Mesenchymal stem cell (in vitro differentiated cells and primary cell): ENCODE data around the gene MREG.

Experiments
- DNase-seq: peaks from one replicate; pipeline ENCODE4 v3.0.0-alpha.2; 2013
- H2AFZ ChIP-seq: one replicate; pipeline ENCODE4 v1.6.1; 2013; ENCODE audit warnings: low read depth, mild to moderate bottlenecking, control low read depth, inconsistent platforms, low read length, moderate library complexity
- H2AK5ac ChIP-seq: 2 replicates; pipeline ENCODE4 v1.6.1; 2013; ENCODE audit warnings: low read length, moderate library complexity, mild to moderate bottlenecking, inconsistent platforms; ENCODE audit not compliant: severe bottlenecking
- H2BK120ac ChIP-seq: one replicate; pipeline ENCODE4 v1.6.1; 2013; ENCODE audit warnings: low read depth, mild to moderate bottlenecking, inconsistent platforms, low read length, moderate library complexity
- H2BK12ac ChIP-seq, 2 experiments: one replicate each; pipeline ENCODE4 v1.6.1; 2013; ENCODE audit warnings: inconsistent platforms in 2 of 2, low read length in 2 of 2, mild to moderate bottlenecking in 2 of 2, moderate library complexity in 2 of 2, control low read depth in 1 of 2
- H2BK15ac ChIP-seq: one replicate; pipeline ENCODE4 v1.6.1; 2013; ENCODE audit warnings: mild to moderate bottlenecking, low read depth, inconsistent platforms; ENCODE audit not compliant: poor library complexity, severe bottlenecking
- H2BK5ac ChIP-seq: 2 replicates; pipeline ENCODE4 v1.6.1; 2013; ENCODE audit warnings: low read depth, mild to moderate bottlenecking, low read length, control low read depth, inconsistent platforms; ENCODE audit not compliant: poor library complexity, severe bottlenecking
- H3K14ac ChIP-seq, 2 experiments: one replicate each; pipeline ENCODE4 v1.6.1; 2013; ENCODE audit warnings: inconsistent platforms in 2 of 2, low read length in 2 of 2, control low read depth in 1 of 2, mild to moderate bottlenecking in 1 of 2, moderate library complexity in 1 of 2
- H3K18ac ChIP-seq, 2 experiments: one replicate each; pipeline ENCODE4 v1.6.1; 2013; ENCODE audit warnings: inconsistent platforms in 2 of 2, low read length in 2 of 2, control low read depth in 1 of 2, low read depth in 1 of 2, mild to moderate bottlenecking in 1 of 2
- H3K23ac ChIP-seq, 2 experiments: one replicate each; pipeline ENCODE4 v1.6.1; 2013; ENCODE audit warnings: inconsistent platforms in 2 of 2, low read length in 2 of 2, mild to moderate bottlenecking in 2 of 2, moderate library complexity in 2 of 2, control low read depth in 1 of 2
- H3K27ac ChIP-seq: 2 replicates; pipeline ENCODE4 v1.5.1; 2013; ENCODE audit warnings: mild to moderate bottlenecking, moderate library complexity, low read length, control low read depth, inconsistent platforms; ENCODE audit not compliant: poor library complexity, severe bottlenecking
- H3K27me3 ChIP-seq, 2 experiments: 2 replicates each; pipeline versions ENCODE4 v1.6.1 to v1.7.0; 2013; ENCODE audit warnings: low read length in 2 of 2, mild to moderate bottlenecking in 2 of 2, moderate library complexity in 2 of 2, control low read depth in 1 of 2, inconsistent platforms in 1 of 2; ENCODE audit not compliant: control insufficient read depth in 1 of 2, insufficient read depth in 1 of 2
- H3K36me3 ChIP-seq, 2 experiments: 2 replicates each; pipeline versions ENCODE4 v1.6.1 to v1.7.0; 2013; ENCODE audit warnings: low read length in 2 of 2, control low read depth in 1 of 2, inconsistent platforms in 1 of 2, low read depth in 1 of 2, mild to moderate bottlenecking in 1 of 2; ENCODE audit not compliant: insufficient read depth in 2 of 2, control insufficient read depth in 1 of 2
- H3K4ac ChIP-seq, 2 experiments: one replicate each; pipeline ENCODE4 v1.6.1; 2013; ENCODE audit warnings: inconsistent platforms in 2 of 2, low read length in 2 of 2, mild to moderate bottlenecking in 2 of 2, moderate library complexity in 2 of 2, control low read depth in 1 of 2, low read depth in 1 of 2
- H3K4me1 ChIP-seq: 2 replicates; pipeline ENCODE4 v1.6.1; 2013; ENCODE audit warnings: low read depth, low read length, control low read depth; ENCODE audit not compliant: control insufficient read depth, insufficient read depth
- H3K4me2 ChIP-seq: 2 replicates; pipeline ENCODE4 v1.6.1; 2013; ENCODE audit warnings: low read length, mild to moderate bottlenecking, inconsistent platforms; ENCODE audit not compliant: poor library complexity, severe bottlenecking
- H3K4me3 ChIP-seq, 2 experiments: 2 replicates each; pipeline versions ENCODE4 v1.5.1 to v1.7.0; 2013; ENCODE audit warnings: low read length in 2 of 2, mild to moderate bottlenecking in 2 of 2, control low read depth in 1 of 2, low read depth in 1 of 2; ENCODE audit not compliant: insufficient read depth in 1 of 2
- H3K79me1 ChIP-seq: replicated peaks from 2 replicates; pipeline ENCODE4 v1.6.1; 2013; ENCODE audit warnings: mild to moderate bottlenecking, control low read depth, low read length, inconsistent platforms; ENCODE audit not compliant: poor library complexity, severe bottlenecking
- H3K9ac ChIP-seq: 2 replicates; pipeline ENCODE4 v1.7.0; 2013; ENCODE audit warnings: mild to moderate bottlenecking, low read length, moderate library complexity
- H3K9me3 ChIP-seq: 2 replicates; pipeline ENCODE4 v1.7.0; 2013; ENCODE audit warnings: mild to moderate bottlenecking, low read length; ENCODE audit not compliant: control insufficient read depth
- H4K8ac ChIP-seq: one replicate; pipeline ENCODE4 v1.6.1; 2013; ENCODE audit warnings: inconsistent platforms, mild to moderate bottlenecking, low read length, moderate library complexity
- H4K91ac ChIP-seq: one replicate; pipeline ENCODE4 v1.6.1; 2013; ENCODE audit warnings: mild to moderate bottlenecking, low read length, inconsistent platforms
- WGBS: methylation state at CpG from one replicate; pipeline ENCODE4 v1.1.7; 2013; ENCODE audit warnings: mixed read lengths; 5-methylcytosine and 5-hydroxymethylcytosine counted together

Gene MREG

DNA sequence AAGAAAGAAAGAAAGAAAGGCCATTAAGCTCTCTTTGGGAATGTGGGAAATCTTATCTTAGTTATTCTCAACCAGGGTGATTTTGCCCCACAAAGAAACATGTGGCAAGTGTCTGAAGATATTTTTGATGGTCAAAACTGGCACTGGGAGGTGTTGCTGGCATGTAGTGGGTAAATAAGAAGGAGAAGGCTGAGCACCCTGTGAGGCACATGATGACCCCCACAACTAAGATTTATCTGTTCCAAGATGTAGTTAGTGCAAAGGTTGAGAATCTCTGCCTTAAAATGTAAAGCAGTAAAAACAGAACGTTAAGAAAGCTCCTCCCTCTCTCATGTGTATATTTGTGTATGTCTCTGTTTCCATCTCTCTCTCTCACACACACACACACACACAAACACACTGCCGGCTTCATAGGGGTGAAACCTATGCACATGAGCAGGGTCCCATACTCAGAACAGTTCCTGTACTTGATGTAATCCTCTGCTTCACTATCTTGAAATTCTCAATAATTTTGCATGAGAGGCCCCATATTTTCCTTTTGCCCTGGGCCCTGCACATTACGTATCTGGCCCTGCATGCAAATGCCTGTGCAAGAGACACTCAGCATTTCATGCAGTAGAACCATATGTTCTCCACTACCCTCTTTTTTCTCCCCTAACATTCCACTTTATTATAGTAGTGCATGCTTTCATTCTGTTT is 94.3 kb downstream of the MREG start:
- WGBS = 37% methylated on average over 3 of the region's 3 CpGs
- H2AFZ ChIP-seq = no peak overlapping the region

DNA sequence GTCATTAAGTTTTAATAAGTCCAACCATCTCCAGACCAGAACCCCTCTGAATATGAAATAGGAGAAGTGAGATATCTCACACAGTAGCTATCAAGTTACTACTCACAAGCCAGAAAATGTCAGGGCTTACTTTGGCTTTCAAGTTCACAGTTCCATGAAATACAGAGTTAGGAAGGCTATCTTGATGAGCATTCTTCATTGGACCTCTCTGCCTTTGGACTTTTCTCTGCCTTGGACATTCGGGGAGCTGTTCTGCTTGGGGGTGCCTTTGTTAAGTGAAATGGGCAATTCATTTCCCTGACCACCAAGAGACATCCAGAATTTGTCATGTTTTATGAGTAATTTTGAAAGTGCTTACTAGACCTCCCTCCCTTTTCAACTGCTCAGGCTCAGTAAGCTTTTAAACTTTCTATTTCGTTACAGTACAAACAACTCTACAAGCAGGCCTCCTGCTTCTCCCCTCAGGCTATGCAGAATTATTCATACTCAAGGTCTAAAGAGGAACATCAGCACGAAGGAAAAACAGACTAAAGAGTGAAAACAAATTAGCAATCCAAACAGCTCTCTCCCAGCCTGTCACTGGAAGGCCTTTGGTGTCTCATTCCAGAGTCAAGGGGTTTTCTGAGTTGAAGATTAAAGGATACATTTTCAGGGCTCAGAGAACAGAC is 95.3 kb downstream of the MREG start:
- Histone ChIP-seq H3K4me1 (peaks cover 5% of the 10 kb centered on the region), H3K9ac (peak overlapping the region; percentile 68), H4K8ac (no peak overlapping the region), H3K4me3 (no peak overlapping the region), H3K27me3 (no peaks in the 10 kb centered on the region), H2AK5ac (no peak overlapping the region), H2BK120ac (no peak overlapping the region), H3K14ac (no peak overlapping the region), H3K27ac (peak overlapping the region; percentile 69), H3K36me3 (no peaks in the 10 kb centered on the region), H3K4me2 (no peak overlapping the region), H3K4ac (peak overlapping the region in 1 of 2 experiments; percentile 67), H3K79me1 (no peaks in the 10 kb centered on the region), H4K91ac (no peak overlapping the region), H2BK15ac (no peak overlapping the region), H2BK5ac (no peak overlapping the region), H3K23ac (no peak overlapping the region), H2AFZ (no peak overlapping the region), H2BK12ac (peak overlapping the region in 1 of 2 experiments; percentile 21), H3K9me3 (no peaks in the 10 kb centered on the region), H3K18ac (peak overlapping the region; percentile 2 to 25)
- WGBS = 32% methylated on average over 3 of the region's 3 CpGs
- peak; percentile 74 for DNase-seq

More for the DNA sequence above, 94.3 kb downstream of the MREG start:
- H2BK120ac ChIP-seq = peak overlapping the region; percentile 27
- H3K23ac ChIP-seq = peak overlapping the region in 1 of 2 experiments; percentile 23
- H3K4me2 ChIP-seq = no peak overlapping the region
- no peak overlapping the region for H3K14ac ChIP-seq
- no peak overlapping the region for H3K4me3 ChIP-seq
- H3K18ac ChIP-seq = peak overlapping the region in 1 of 2 experiments; percentile 6
- H3K36me3 ChIP-seq = no peaks in the 10 kb centered on the region
- peak overlapping the region in 1 of 2 experiments; percentile 19 for H2BK12ac ChIP-seq
- peak overlapping the region; percentile 71 for H2AK5ac ChIP-seq
- no peak overlapping the region for H2BK5ac ChIP-seq
- peak; percentile 29 for DNase-seq
- H3K4me1 ChIP-seq = peaks cover 5% of the 10 kb centered on the region
- no peaks in the 10 kb centered on the region for H3K9me3 ChIP-seq
- H4K8ac ChIP-seq = no peak overlapping the region
- peak overlapping the region; percentile 13 for H3K27ac ChIP-seq
- H2BK15ac ChIP-seq = no peak overlapping the region
- H4K91ac ChIP-seq = no peak overlapping the region
- no peaks in the 10 kb centered on the region for H3K27me3 ChIP-seq
- peak overlapping the region in 1 of 2 experiments; percentile 24 for H3K4ac ChIP-seq
- H3K79me1 ChIP-seq = no peaks in the 10 kb centered on the region
- H3K9ac ChIP-seq = peak overlapping the region; percentile 68

GRCh38 chr2:215915441-215915840 is 97.9 kb downstream of the MREG start:
- WGBS = 95% methylated on average over 4 of the region's 5 CpGs
- Histone ChIP-seq H2BK5ac (no peak overlapping the region), H3K79me1 (no peaks in the 10 kb centered on the region), H4K91ac (no peak overlapping the region), H3K4me2 (no peak overlapping the region), H3K18ac (no peak overlapping the region), H3K4ac (no peak overlapping the region), H3K27me3 (no peaks in the 10 kb centered on the region), H3K9me3 (no peaks in the 10 kb centered on the region), H3K14ac (no peak overlapping the region), H2AFZ (no peak overlapping the region), H3K23ac (no peak overlapping the region), H3K36me3 (no peaks in the 10 kb centered on the region), H3K4me1 (peaks cover 3% of the 10 kb centered on the region), H2BK15ac (no peak overlapping the region), H2AK5ac (no peak overlapping the region), H3K4me3 (no peak overlapping the region), H4K8ac (no peak overlapping the region), H3K9ac (no peak overlapping the region), H3K27ac (no peak overlapping the region), H2BK12ac (no peak overlapping the region), H2BK120ac (no peak overlapping the region)
- DNase-seq = no peak

- peaks cover 3% of the 10 kb centered on the region for H3K4me1 ChIP-seq
- WGBS = 100% methylated on average over 2 of the region's 4 CpGs
- no peaks in the 10 kb centered on the region for H3K9me3 ChIP-seq
- H3K4me2 ChIP-seq = no peak overlapping the region
- DNase-seq = no peak
- H2BK15ac ChIP-seq = no peak overlapping the region
- no peak overlapping the region for H3K18ac ChIP-seq
- H4K91ac ChIP-seq = no peak overlapping the region
- H3K9ac ChIP-seq = no peak overlapping the region
- H3K27ac ChIP-seq = no peak overlapping the region
- no peak overlapping the region for H3K4me3 ChIP-seq
- H3K14ac ChIP-seq = no peak overlapping the region
- no peak overlapping the region for H3K23ac ChIP-seq
- no peak overlapping the region for H2BK120ac ChIP-seq
- no peak overlapping the region for H2AFZ ChIP-seq
- H3K4ac ChIP-seq = no peak overlapping the region
- H3K36me3 ChIP-seq = no peaks in the 10 kb centered on the region
- H4K8ac ChIP-seq = no peak overlapping the region
- H3K79me1 ChIP-seq = no peaks in the 10 kb centered on the region
- H2BK5ac ChIP-seq = no peak overlapping the region
- no peaks in the 10 kb centered on the region for H3K27me3 ChIP-seq
- no peak overlapping the region for H2BK12ac ChIP-seq
- no peak overlapping the region for H2AK5ac ChIP-seq
Measured at GRCh38 chr2:215914777-215915165, 98.6 kb downstream of the MREG start.
